Activated T-cell treated with anti-CD3 and anti-CD28 coated beads for 1 hour (primary cell): ENCODE results near the gene PRKG1.

Experiments
- DNase-seq: peaks from one replicate; pipeline ENCODE4 v3.0.0-alpha.2; 2020; ENCODE audit warnings: low read depth

PRKG1 gene

DNA sequence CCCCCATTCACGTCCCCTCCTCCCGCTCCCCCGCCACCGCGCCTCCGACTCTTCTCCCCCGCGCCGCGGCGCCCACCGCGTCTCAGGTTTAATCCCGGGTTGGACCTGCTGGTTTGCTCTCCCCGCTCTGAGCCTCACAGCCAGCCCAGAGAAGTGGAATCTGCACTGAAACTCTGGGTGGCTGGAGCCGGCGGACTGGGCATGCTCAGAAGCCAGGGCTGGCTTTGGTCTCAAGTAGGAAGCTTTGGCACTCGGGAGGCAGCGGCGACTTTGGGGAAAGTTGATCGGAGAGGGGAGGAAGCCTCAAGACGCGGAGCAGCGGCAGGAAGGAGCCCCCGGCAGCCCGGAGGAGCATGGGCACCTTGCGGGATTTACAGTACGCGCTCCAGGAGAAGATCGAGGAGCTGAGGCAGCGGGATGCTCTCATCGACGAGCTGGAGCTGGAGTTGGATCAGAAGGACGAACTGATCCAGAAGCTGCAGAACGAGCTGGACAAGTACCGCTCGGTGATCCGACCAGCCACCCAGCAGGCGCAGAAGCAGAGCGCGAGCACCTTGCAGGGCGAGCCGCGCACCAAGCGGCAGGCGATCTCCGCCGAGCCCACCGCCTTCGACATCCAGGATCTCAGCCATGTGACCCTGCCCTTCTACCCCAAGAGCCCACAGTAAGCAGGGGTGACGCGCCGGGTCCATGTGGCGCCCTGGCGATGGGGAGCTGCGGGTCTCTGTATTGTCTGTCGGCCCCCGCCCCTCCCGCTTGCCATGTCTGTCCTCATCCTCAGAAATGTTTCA lies at the start of gene PRKG1:
Gene PRKG1, plus strand, starts transcription at position 250 of the 791 bp plus-strand sequence.
- no peak for DNase-seq

DNA sequence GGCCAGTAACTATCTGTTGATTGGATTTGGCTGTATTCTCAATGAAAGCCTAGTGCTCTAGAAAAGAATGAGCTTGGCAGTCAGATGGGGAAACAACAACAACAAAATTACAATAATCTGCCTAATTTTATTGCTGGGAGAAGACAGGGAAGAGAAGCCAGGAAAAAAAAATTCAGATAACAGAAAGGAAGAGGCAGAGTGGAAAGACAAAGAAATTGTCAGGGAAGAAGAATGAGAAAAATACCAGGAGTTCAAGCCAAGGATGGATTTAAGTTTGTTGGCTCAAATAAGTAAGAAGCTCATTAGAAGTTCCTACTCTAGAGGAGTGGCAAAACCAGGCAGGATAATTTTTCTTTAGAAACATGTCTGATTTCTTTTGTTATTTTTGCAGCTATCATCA lies 45.9 kb upstream of the PRKG1 start:
- no peak for DNase-seq

DNA sequence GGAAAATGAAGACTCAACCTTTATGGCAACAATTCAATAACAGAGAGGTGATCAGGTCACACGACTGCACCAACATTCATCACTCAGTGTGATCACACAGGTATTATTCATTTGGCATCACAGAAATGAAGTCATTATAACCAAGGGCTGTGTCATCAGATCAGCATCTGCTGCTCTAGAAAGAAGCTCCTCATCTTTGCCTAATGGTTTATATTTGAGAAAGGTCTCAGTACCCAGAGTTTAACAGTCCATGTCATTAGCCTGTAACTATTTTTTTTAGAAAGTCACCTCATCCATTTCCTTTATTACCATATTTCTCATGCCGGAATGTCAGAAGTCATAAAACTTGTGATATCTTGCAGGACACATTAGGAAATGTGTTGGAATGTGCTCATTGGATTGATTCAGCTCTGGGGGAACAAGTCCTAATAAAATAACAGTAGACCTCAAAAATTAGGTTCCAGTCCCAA lies 45.1 kb upstream of the PRKG1 start:
- no peak for DNase-seq

DNA sequence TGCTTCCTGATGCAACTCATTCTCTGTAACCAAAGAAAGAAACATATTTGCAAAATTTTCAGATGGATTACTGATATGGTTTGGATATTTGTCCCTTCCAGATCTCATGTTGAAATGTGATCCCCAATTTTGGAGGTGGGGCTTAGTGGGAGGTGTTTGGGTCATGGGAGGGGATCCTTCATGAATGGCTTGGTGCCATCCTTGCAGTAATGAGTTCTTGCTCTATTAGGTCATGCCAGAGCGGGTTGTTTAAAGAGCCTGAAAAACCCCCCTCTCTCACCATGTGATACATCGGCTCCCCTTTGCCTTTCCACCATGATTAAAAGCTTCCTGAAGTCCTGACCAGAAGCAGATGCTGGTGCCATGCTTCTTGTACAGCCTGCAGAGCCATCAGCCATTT lies 43.8 kb upstream of the PRKG1 start:
- DNase-seq = no peak

DNA sequence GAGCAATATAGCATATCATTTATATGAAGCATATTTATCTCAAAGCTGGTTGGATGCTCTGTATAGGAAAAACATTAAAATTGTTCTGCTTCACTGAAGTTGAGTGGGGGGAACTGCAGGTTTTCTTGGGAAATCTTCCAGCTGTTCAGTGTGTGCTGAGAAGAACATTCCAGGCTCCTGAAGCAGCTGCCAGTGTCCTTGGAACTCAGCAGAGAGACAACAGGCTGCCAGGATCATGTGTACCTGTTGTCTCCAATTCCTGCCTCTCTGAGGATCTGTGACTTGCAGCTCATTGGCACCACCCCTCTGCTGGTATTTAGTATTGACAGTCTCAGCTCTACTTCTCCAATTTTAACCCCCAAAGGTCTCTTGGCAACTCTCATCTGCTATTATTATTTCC lies 42.3 kb upstream of the PRKG1 start:
- DNase-seq = no peak

DNA sequence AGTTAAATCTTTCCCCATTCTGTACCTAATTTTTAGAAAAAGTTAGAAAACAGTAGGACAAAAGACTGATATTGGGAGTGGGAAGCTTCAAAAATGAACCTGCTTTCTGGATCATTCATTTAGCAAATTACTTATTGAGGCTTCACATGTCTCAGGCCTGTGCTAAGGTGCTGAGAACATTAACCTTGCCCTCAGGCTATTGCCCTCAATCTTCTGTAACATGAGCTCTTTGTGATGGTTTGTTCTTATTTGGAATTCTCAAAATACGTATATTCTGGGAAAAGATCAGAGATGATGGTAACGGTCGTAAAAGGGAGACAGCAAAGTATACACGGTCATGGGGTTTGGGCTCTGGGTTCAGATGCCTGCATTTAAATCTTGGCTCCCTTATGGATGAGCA lies 39.5 kb upstream of the PRKG1 start:
- no peak for DNase-seq

DNA sequence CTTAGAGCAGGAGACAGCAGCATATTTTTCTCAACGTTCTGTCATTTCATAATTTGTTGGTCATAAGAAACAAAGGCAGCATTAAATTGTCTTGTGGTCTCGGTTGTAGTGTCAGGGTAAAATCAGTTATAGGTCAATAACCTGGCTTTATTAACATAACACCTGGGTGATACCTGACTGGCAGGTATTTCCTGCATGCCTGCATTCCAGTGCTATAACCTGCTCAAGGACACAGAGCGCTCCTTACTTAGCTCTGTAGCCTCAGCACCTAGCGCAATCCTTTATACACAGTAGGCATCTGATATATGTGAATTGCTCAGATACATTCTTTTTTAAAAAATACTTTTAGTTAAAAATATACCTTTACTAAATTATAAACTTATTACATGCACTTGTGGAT lies 38.9 kb upstream of the PRKG1 start:
- no peak for DNase-seq

DNA sequence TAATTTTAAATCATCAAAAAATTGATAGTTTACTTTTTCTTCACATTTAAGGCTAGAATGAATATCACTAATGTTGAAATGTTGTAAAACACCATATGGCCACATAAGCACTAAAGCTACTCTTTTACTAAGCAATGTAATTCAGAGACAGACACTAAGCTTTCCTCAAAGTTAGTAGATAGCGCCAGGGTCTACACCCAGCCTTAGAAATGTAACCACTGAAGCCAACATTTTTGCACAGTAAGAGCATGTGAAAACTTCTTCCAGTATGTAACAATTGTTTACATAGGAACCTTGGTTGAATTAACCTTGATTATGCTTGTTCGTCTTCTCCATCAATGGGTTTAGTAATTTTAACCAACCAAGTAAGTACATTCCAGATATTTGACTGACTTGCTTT lies 28.4 kb upstream of the PRKG1 start:
- DNase-seq = no peak

DNA sequence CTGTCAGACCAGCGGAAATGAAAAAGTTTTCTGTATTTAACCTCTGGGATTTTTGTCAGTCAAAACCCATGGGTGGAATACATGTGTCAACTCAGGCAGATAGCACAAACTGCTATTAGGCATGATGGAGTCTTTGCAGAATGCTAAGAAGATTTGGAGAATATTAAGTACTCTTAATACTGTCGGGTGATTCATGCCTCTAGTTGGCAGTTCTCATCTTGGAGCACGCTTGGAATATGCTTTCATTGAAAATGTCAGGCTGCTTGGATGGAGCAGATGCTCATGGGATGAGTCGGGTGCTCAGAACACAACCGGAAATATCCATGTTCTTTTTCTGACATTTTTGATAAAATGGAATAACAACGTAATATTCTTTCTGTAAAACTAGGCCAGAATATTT lies 27.6 kb upstream of the PRKG1 start:
- DNase-seq = no peak

DNA sequence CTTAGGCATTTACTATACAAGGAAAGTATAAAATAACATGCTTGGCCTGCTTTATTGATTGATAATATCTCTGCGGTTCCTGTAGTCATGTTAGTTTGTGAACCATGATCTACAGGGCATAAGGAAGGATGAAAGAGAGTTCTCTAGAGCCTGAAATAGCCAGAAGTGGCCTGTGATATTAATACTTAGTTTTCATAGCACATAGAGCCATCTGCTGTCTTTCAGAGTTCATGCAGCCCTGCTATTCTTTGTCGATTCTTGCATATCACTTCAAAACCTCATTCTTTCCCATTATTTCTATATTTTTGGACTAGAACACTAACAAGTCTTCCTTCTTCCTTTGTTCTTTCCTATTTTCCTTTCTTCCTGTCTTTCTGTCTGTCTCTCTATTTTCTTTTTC lies 26.4 kb upstream of the PRKG1 start:
- DNase-seq = no peak

DNA sequence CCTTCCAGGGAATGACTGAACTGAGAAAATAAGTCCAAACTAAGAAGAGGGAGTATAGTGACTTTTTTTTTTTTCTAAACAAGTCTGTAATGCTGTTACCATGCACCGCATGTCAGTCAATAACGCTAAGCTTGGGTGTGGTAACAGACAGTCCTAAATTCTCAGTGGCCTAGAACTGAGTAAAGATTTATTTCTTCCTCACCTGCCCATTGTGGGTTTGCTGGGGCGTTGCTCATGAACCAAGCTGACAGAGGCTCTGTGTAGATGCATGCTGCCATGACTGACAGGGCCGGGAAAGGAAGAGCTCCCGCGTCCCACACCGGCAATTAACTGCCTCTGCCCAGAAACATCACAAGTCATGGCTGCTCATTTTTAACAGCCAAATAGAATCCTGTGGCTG lies 25.5 kb upstream of the PRKG1 start:
- no peak for DNase-seq

DNA sequence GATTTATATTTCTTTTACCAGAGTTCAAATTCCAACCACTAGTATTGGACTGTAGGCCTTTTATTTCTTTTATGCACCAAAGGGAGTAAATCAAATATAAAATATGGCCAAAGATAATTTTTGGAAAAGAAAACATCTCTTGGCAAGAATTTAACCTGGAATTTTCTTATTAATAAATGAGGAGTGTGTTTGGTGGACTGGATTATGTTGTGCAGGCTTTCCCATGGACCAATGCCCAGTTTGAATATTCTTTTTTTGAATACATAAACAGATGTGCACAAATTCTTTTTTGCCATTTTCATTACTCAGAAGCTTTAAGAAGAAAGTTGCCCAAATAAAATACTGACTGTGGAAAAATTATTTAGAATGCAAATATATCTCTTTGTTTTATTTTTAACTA lies 22.1 kb upstream of the PRKG1 start:
- no peak for DNase-seq

DNA sequence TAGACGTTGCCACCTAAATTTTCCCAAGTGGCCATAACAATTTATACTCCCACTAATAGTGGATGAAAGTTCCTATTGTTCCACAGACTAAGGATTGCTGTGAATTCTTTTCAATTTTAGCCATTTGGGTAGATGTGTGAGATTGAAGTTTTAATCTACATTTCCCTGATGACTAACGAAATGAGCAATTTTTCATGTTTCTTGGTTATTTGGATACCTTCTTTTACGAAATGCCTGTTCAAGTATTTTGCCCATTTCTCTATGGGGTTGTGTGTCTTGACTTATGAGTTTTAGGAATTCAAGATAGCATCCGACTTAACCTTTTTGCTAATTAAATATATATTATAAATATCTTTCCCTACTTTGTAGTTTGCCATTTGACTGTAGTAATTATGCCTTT lies 16.4 kb upstream of the PRKG1 start:
- DNase-seq = no peak

DNA sequence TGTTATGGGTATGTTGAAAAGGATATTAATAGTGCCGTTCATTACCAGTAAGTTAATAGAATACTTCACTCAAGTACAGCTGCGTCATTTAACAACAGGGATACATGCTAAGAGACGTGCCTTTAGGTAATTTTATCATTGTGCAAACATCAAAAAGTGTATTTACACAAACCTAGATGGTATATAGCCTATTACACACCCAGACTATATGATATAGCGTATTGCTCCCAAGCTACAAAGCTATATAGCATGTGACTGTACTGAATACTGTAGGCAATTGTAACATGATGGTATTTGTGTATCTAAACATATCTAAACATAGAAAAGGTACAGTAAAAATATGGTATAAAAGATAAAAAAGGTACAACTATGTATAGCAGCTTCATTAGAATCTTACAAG lies 11.1 kb upstream of the PRKG1 start:
- no peak for DNase-seq

DNA sequence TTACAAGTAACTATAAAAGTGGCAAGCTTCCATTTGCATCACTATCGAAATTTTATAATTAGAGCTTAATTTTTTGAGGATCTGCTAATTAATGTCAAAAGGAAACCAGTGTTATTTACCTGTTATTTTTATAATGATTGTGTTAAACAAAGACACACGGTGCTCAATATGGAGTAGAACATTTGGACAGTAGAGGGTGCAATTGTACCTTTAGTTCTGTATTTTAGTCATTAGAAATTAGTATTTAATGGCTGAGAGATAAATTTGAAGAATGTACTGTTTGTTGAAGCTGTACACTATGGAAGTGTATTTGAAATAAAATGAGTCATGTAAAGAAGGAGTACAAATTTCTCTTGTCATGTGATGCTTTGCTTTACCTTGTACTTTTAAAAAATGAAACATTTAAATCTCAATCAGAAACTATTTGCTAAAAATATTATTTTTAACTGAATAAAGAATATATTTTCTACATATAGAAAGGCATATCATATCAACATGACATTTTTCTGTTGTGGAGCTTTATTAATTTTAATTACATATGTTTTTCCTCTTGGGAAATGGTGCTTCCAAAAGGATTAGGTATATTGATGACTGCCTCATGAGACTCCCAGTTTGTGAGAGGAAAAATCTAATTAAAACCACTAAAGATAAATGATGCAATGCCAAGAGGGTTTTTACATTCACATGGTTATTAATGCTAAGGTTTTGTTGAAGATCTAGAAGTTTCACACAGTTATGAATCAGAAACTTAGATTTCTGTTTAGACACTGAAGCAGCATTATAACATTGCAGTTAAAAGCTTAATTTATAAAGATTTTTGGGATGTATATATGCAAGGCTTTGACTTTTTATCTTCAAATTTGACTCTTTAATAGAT lies 10.4 kb upstream of the PRKG1 start:
- no peak for DNase-seq

DNA sequence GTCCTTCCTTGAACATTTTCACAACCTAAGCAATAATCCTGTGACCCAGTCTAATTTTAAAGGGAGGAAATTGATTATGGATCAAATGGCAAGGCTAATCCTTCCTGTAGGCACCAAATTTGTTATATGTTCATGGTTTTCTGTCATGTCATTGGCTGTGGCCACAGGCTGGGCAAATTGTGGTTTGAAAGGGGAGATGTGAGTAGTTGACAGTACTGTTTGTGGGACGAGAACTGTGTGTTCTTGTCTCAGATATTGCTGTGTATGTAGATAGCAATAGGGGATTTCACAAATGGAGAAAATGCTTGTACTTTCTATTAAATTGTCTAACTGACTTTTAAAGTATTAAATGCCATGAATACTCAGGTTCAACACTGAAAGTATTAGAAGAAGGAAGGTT lies 8.1 kb upstream of the PRKG1 start:
- DNase-seq = no peak

DNA sequence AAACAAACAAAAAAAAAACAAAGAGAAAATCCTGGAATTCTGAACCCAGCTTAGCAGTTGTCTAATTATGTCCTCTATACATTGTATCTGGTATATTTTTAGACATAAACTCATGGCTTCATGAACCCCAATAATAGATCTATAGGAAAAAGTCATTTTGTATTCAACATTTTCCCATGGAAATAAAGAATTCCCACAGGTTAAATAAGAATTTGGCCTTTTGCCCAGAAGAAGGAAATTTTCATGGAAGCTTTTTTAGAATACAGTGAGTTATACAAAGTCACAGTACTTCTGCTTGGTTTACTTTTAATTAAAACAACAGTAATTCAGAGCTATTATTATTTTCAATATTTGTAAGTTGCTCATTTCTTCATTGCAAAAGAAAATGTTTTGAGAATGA lies 2.1 kb upstream of the PRKG1 start:
- no peak for DNase-seq

DNA sequence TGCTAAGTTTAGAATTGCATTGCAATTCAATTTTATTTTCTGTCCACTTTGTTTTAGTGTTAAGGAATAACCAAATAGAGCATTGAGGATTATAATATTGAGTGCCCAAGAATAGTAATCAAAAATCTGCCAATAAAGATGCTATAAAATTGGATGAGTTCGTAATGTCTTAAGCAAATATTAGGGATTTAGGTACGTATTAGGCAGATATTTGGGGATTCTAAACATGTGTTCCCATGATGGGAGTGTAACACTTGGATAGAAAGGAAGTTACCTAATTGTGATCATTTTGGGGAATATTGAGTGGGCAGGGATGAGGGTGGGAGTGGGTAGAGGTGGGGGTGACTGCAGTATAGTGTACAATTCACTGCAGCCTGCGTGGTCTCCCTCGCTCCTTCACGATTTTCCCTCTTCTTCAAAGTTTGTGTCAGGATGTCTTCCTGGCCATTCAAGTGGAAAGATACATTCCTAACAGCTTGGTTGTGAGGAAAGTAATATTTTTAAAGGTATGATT lies 1.3 kb upstream of the PRKG1 start:
- no peak for DNase-seq

DNA sequence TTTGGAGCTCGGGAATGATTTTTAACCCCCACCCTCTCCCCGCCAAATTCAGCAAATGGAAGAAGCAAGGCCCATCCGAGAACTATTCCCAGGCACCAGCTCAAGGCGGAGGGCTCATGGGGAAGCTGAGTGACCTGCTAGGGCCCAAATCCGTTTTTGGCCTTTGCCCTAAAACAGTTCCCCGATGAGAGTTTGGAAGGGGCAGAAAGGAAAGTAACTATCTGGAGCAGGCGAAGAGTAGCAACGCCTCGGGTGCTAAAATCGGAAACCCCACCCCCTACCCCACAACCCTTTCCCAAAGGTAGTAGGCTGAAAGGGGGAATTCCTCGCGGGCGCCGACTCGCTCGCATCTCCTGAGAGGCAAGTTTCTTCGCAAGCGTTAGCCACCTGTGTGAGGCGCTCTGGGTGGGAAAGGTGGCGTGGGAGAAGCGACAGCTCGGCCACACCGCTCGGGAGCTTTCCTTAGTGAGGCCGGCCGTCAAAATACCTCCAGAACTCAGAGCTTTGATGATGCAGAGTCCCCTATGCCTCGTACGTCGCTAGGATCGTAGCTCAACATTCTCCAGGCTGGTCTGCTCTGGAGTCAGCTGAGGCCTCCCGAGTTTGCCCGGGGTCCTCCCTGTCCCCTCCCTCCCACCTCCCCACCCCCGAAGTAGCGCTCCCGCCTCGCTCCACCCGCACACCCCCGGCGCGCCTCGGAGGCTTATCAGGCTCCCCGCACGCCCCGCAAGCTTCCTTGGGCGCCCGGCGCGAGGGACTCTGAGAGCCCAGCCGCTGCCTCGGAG lies 642 bp upstream of the PRKG1 start:
- no peak for DNase-seq

DNA sequence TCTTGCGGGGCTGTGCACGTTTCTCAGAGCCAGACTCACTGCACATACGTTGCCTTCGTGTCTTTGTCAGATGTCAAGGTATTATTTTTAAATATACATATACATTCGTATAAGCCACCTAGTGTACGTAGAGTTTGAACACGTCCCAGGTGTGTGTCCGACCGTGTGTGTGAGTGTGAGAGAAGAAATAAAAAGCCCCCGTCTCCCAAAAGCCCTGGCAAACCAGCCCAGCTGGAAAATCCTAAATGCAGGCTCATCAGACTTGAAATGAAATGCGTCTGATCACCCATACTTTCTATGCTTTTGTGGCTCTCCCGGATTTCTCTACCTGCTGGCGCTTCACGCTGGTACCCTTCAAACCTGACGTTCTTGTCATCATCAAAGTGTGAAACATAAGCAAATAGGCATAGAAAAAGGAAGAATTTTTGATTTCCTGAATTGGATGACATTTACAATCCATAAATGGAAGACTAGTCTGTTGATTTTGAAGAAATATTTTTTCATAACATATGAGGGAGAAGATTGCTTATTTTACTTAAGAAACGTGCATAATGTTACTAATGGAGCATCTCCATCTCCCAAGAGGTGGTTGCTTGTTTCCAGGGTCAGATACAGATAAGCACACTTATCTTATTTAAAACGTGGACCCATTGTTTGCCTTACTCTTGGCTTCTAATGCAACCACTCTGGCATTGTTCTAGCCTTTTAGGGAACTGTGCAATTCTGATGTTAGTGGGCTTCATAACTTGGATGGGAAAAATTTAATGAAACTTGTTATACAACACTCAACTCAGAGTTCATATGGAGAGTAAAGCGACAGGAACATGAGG lies 971 bp downstream of the PRKG1 start:
- no peak for DNase-seq

DNA sequence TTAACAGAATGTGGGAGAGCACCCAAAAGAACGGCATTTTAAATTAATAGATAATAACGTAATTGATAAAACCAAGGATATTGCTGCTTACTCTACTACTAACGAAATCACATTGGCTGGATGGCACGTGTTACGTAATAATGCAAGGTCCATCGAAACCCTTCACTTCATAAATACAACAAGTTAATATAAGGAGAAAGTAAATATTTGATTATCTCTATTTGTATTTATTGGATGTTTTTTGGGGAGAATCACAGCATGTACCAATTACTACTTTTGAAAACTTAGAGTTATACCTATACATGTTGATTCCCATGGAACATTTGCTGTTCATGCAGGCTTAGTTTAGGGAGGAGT lies 1.6 kb downstream of the PRKG1 start:
- no peak for DNase-seq
